ENCODE data around the gene TRABD.

Gene TRABD

DNA sequence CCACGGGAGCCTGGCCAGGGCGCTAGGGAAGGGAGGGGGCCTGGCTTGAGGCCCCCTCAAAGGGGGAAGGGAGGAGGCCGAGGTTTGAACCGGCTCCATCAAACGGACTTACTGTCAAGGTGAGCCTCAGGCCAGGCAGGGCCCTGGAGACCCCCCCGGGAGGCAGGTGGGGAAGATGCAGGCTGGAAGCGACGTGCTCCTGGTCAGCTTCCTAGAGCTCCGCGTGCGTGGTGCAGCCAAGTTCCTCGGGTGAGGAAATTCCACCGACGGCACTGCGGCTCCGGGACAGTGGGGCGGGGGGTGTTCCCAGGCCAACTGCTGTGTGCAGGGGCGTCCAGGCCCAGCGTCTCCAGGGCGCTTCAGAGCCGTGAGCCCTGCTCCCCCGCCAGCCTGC is 7.2 kb upstream of the TRABD start:
- ATAC-seq (ENCODE audit: insufficient read depth, low read depth) = no peak
- no peak overlapping the region for H3K4me3 ChIP-seq (ENCODE audit: low read depth in 1 of 2, low read length in 2 of 2)

DNA sequence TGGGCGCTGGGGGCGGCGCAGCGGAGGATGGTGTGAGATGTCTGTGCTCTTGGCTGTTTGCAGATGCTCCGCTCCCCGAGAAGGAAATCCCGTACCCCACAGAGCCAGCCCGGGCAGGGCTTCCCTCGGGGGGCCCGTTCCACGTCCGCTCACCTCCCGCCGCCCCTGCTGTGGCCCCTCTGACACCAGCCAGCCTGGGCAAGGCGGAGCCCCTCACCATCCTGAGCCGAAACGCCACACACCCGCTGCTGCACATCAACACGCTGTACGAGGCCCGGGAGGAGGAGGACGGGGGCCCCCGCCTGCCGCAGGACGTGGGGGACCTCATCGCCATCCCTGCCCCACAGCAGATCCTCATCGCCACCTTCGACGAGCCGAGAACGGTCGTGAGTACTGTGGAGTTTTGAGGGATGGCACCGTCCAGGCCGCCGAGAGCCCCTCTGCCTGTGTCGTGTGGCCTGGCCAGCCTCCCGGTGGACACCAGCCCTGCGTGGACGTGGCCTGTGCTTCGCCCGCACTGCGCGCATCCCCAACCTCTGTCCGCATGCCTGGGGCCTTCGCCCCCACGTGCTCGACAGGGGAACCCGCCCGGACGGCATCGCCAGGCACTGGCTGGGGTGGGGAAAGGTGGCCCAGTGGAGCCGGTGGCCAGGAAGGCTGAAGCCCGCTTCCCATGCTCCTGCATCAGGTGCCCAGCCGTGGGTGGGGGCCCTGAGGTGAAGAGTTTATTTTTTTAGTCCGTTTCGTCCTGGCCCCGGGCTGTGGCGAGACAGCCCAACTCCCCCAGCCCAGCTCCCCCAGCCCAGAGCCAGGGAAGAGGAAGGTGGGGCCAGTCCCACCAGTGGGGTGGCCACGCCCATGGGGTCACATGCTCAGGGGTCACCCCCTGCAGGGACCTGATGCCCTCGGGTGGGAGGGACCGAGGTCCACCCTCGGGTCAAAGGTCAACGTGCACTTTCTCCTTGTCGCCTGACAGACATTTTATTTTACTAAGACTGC is 6.5 kb upstream of the TRABD start:
- no peak overlapping the region for H3K4me3 ChIP-seq (ENCODE audit: low read depth in 1 of 2, low read length in 2 of 2)
- H3K27ac ChIP-seq (ENCODE audit: low read length) = no peak overlapping the region
- H3K4me2 ChIP-seq (ENCODE audit: insufficient read depth, low read length) = no peak overlapping the region
- no peaks in the 10 kb centered on the region for H4K20me1 ChIP-seq (ENCODE audit: insufficient read depth, low read length)
- no peaks in the 10 kb centered on the region for H3K79me2 ChIP-seq (ENCODE audit: insufficient read depth, low read length)
- TF ChIP-seq, protein P1, sequence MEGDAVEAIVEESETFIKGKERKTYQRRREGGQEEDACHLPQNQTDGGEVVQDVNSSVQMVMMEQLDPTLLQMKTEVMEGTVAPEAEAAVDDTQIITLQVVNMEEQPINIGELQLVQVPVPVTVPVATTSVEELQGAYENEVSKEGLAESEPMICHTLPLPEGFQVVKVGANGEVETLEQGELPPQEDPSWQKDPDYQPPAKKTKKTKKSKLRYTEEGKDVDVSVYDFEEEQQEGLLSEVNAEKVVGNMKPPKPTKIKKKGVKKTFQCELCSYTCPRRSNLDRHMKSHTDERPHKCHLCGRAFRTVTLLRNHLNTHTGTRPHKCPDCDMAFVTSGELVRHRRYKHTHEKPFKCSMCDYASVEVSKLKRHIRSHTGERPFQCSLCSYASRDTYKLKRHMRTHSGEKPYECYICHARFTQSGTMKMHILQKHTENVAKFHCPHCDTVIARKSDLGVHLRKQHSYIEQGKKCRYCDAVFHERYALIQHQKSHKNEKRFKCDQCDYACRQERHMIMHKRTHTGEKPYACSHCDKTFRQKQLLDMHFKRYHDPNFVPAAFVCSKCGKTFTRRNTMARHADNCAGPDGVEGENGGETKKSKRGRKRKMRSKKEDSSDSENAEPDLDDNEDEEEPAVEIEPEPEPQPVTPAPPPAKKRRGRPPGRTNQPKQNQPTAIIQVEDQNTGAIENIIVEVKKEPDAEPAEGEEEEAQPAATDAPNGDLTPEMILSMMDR (IDR thresholded peaks at IDR 0.05; ENCODE audit: borderline replicate concordance, extremely low read depth, low read length, poor library complexity, severe bottlenecking) = no peak
- TF ChIP-seq EZH2 (IDR thresholded peaks at IDR 0.05; ENCODE audit: borderline replicate concordance, low read depth, low read length, severe bottlenecking) = no peak
- no peak overlapping the region for H3K9ac ChIP-seq (ENCODE audit: low read depth, low read length)
- no peaks in the 10 kb centered on the region for H3K27me3 ChIP-seq (ENCODE audit: insufficient read depth, low read length, poor library complexity)
- ATAC-seq (ENCODE audit: insufficient read depth, low read depth) (no peak), DNase-seq (no peak)
- H3K9me3 ChIP-seq (ENCODE audit: insufficient read depth, low read length, severe bottlenecking) = no peaks in the 10 kb centered on the region
- H3K4me1 ChIP-seq (ENCODE audit: insufficient read depth, low read length) = no peaks in the 10 kb centered on the region
- H2AFZ ChIP-seq (ENCODE audit: low read depth, low read length) = no peak overlapping the region
- no peaks in the 10 kb centered on the region for H3K36me3 ChIP-seq (ENCODE audit: insufficient read depth, low read length)

More for the DNA sequence above, 7.2 kb upstream of the TRABD start:
- H3K4me1 ChIP-seq (ENCODE audit: insufficient read depth, low read length) = no peaks in the 10 kb centered on the region
- no peaks in the 10 kb centered on the region for H3K36me3 ChIP-seq (ENCODE audit: insufficient read depth, low read length)
- H3K9me3 ChIP-seq (ENCODE audit: insufficient read depth, low read length, severe bottlenecking) = no peaks in the 10 kb centered on the region
- no peak overlapping the region for H3K27ac ChIP-seq (ENCODE audit: low read length)
- H3K27me3 ChIP-seq (ENCODE audit: insufficient read depth, low read length, poor library complexity) = peaks cover 5% of the 10 kb centered on the region
- no peaks in the 10 kb centered on the region for H3K79me2 ChIP-seq (ENCODE audit: insufficient read depth, low read length)
- no peak overlapping the region for H2AFZ ChIP-seq (ENCODE audit: low read depth, low read length)
- TF ChIP-seq, protein P1 (IDR thresholded peaks at IDR 0.05; ENCODE audit: borderline replicate concordance, extremely low read depth, low read length, poor library complexity, severe bottlenecking) = no peak
- no peak for TF ChIP-seq EZH2 (IDR thresholded peaks at IDR 0.05; ENCODE audit: borderline replicate concordance, low read depth, low read length, severe bottlenecking)
- H3K9ac ChIP-seq (ENCODE audit: low read depth, low read length) = no peak overlapping the region
- DNase-seq = no peak
- H4K20me1 ChIP-seq (ENCODE audit: insufficient read depth, low read length) = no peaks in the 10 kb centered on the region
- H3K4me2 ChIP-seq (ENCODE audit: insufficient read depth, low read length) = no peak overlapping the region

DNA sequence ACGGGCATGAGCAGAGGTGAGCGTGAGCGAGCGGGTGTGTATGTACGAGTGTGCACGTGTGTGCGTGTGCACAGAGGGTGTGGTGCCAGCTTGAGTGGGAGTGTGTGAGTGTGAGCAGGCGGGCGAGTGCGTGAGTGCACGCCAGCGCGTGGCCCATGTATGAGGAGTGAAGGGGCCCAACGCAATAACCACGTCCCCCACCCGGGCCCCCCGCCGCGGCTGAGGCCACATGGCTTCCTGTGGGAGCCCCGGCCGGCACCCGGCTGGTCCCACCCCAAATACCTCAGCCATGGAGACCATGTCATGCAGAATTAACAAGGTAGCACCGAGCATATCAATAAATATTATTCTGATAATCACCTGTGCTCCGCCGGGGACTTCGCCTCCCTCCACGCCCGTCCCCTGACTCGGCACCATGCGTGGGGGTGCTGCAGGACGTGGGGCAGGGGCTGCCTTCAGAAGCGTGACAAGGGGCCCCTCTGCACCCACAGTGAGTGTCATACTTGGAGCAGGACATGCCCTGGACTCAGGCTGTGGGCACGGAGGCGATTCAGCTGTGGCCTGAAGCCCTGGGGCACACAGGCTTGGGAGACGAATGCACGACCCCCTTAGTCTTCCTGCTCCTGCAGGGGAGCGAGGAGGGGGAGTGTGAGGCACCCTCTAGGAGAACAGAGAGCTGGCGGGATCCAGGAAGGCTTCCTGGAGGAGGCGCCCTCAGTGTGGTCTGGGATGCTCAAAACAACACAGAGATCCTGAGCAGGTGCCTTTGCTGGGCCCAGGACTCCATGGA is 5.6 kb upstream of the TRABD start:
- DNase-seq = no peak
- no peak overlapping the region for H3K4me2 ChIP-seq (ENCODE audit: insufficient read depth, low read length)
- H3K4me1 ChIP-seq (ENCODE audit: insufficient read depth, low read length) = peaks cover 2% of the 10 kb centered on the region

More for the DNA sequence above, 5.6 kb upstream of the TRABD start:
- no peak overlapping the region for H3K4me3 ChIP-seq (ENCODE audit: low read depth in 1 of 2, low read length in 2 of 2)
- H3K9me3 ChIP-seq (ENCODE audit: insufficient read depth, low read length, severe bottlenecking) = no peaks in the 10 kb centered on the region
- no peaks in the 10 kb centered on the region for H3K79me2 ChIP-seq (ENCODE audit: insufficient read depth, low read length)
- no peaks in the 10 kb centered on the region for H3K27me3 ChIP-seq (ENCODE audit: insufficient read depth, low read length, poor library complexity)
- TF ChIP-seq, protein P1 (IDR thresholded peaks at IDR 0.05; ENCODE audit: borderline replicate concordance, extremely low read depth, low read length, poor library complexity, severe bottlenecking) = no peak
- TF ChIP-seq EZH2 (IDR thresholded peaks at IDR 0.05; ENCODE audit: borderline replicate concordance, low read depth, low read length, severe bottlenecking) = no peak
- no peaks in the 10 kb centered on the region for H3K36me3 ChIP-seq (ENCODE audit: insufficient read depth, low read length)
- no peak overlapping the region for H3K27ac ChIP-seq (ENCODE audit: low read length)
- H3K9ac ChIP-seq (ENCODE audit: low read depth, low read length) = no peak overlapping the region
- H2AFZ ChIP-seq (ENCODE audit: low read depth, low read length) = no peak overlapping the region
- H4K20me1 ChIP-seq (ENCODE audit: insufficient read depth, low read length) = no peaks in the 10 kb centered on the region
- no peak for ATAC-seq (ENCODE audit: insufficient read depth, low read depth)
